Lower leg skin (tissue), 3 donors: ENCODE data around the gene SLC25A2.

Experiments used
- POLR2A ChIP-seq, 2 donors: fragments of 450-650 bp; IDR thresholded peaks; one replicate each; pipeline ENCODE4 v1.6.1; 2016 to 2017; ENCODE audit warnings: antibody characterized with exemption in 2 of 2, mild to moderate bottlenecking in 1 of 2, moderate library complexity in 1 of 2
- TF ChIP-seq, protein P1 (sequence below), 3 donors: fragments of 450-650 bp; IDR thresholded peaks; one replicate each; pipeline ENCODE4 v1.5.1; 2016; ENCODE audit warnings: antibody characterized with exemption in 3 of 3, mild to moderate bottlenecking in 3 of 3, moderate library complexity in 2 of 3

DNA sequence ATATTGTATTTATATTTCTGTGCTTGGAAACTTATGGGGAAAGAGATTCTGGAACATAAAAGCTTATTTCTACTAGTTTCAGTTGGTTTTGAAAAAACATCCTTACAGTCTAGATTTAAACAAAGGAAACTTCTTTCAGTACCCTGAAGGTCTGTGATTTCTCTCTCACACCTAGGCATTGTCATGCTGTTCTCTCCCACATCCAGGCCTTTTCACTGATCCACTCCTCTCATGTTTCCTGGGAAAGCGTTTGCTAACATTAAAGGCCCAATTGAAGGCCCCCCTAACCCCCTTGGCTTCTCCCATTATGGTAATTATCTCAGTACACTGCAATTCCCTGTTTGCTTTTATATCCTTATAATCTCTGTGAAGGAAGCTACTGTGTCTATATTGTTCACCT, 38.9 kb upstream of the SLC25A2 start:
- TF ChIP-seq, protein P1, sequence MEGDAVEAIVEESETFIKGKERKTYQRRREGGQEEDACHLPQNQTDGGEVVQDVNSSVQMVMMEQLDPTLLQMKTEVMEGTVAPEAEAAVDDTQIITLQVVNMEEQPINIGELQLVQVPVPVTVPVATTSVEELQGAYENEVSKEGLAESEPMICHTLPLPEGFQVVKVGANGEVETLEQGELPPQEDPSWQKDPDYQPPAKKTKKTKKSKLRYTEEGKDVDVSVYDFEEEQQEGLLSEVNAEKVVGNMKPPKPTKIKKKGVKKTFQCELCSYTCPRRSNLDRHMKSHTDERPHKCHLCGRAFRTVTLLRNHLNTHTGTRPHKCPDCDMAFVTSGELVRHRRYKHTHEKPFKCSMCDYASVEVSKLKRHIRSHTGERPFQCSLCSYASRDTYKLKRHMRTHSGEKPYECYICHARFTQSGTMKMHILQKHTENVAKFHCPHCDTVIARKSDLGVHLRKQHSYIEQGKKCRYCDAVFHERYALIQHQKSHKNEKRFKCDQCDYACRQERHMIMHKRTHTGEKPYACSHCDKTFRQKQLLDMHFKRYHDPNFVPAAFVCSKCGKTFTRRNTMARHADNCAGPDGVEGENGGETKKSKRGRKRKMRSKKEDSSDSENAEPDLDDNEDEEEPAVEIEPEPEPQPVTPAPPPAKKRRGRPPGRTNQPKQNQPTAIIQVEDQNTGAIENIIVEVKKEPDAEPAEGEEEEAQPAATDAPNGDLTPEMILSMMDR (IDR thresholded peaks at IDR 0.05), result no peak
- no peak for TF ChIP-seq POLR2A (IDR thresholded peaks at IDR 0.05)
